ENCODE results near the gene FUCA2.
A peak's percentile ranks its signal among the peaks of the same experiment; 100 is the strongest.
"Not testable (repeated sequence)": the region's sequence is repeated elsewhere in the genome, so short reads cannot be mapped to it uniquely, and the experiment has no call there.

The FUCA2 gene

DNA sequence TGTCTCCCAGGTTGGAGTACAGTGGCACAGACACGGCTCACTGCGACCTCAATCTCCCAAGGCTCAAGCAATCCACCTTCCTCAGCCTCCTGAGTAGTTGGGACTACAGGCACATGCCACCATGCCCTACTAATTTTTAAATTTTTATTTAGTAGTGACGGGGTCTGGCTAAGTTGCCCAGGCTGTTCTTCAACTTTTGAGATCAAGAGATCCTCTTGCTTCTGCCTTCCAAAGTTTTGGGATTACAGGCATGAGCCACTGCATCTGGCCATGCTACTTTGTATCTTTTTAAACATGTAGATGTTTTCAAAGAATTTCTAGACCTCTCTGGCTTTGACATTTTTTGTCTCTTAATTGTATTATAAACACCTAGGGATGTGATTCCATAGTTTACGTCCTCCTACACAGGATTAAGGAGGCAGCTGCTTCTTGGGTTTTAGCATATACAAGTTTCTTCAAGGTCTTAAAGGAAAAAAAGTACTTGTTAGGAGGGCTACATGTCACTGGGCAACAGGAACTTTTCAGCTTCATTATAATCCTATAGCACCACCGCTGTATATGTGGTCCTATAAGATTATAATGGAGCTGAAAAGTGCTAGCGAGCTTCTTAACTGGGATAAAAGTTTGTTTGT is 62.3 kb downstream of the FUCA2 start:
- H3K27me3 ChIP-seq (ENCODE audit: insufficient read depth, low read depth): no peaks in the 10 kb centered on the region
- peak overlapping the region; percentile 83 for H3K4me2 ChIP-seq
- peaks cover 25% of the 10 kb centered on the region for H3K4me1 ChIP-seq (ENCODE audit: low read depth, poor library complexity, severe bottlenecking)
- H3K79me2 ChIP-seq (ENCODE audit: insufficient read depth, low read depth): peaks cover 39% of the 10 kb centered on the region
- H3K27ac ChIP-seq: peak overlapping the region; percentile 91
- peak overlapping the region; percentile 83 for H2AFZ ChIP-seq (ENCODE audit: low read depth)
- H3K9ac ChIP-seq: peak overlapping the region; percentile 95
- TF ChIP-seq, protein P1, sequence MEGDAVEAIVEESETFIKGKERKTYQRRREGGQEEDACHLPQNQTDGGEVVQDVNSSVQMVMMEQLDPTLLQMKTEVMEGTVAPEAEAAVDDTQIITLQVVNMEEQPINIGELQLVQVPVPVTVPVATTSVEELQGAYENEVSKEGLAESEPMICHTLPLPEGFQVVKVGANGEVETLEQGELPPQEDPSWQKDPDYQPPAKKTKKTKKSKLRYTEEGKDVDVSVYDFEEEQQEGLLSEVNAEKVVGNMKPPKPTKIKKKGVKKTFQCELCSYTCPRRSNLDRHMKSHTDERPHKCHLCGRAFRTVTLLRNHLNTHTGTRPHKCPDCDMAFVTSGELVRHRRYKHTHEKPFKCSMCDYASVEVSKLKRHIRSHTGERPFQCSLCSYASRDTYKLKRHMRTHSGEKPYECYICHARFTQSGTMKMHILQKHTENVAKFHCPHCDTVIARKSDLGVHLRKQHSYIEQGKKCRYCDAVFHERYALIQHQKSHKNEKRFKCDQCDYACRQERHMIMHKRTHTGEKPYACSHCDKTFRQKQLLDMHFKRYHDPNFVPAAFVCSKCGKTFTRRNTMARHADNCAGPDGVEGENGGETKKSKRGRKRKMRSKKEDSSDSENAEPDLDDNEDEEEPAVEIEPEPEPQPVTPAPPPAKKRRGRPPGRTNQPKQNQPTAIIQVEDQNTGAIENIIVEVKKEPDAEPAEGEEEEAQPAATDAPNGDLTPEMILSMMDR (conservative IDR thresholded peaks at IDR 0.05; ENCODE audit: low read depth, low read length): no peak
- H4K20me1 ChIP-seq (ENCODE audit: insufficient read depth): no peaks in the 10 kb centered on the region
- H3K4me3 ChIP-seq (IDR thresholded peaks at IDR 0.05; ENCODE audit: insufficient read depth, low read depth, low read length): no peak overlapping the region
- H3K36me3 ChIP-seq (ENCODE audit: insufficient read depth): no peaks in the 10 kb centered on the region

- H3K27ac ChIP-seq; H3K36me3 ChIP-seq (ENCODE audit: insufficient read depth); H3K4me3 ChIP-seq (IDR thresholded peaks at IDR 0.05; ENCODE audit: insufficient read depth, low read depth, low read length); H2AFZ ChIP-seq (ENCODE audit: low read depth); H4K20me1 ChIP-seq (ENCODE audit: insufficient read depth); H3K9ac ChIP-seq; H3K27me3 ChIP-seq (ENCODE audit: insufficient read depth, low read depth); H3K4me2 ChIP-seq: not testable (repeated sequence)
- peaks cover 25% of the 10 kb centered on the region for H3K4me1 ChIP-seq (ENCODE audit: low read depth, poor library complexity, severe bottlenecking)
- H3K79me2 ChIP-seq (ENCODE audit: insufficient read depth, low read depth): peaks cover 39% of the 10 kb centered on the region
These were observed 63.7 kb downstream of the FUCA2 start for GRCh38 chr6:143447865-143448264.

Measured in KMS-11 (cell line).